Panc1 (cell line): ENCODE results near the gene ATG16L2.
A peak's percentile ranks its signal among the peaks of the same experiment; 100 is the strongest.

Source experiments
- POLR2AphosphoS5 ChIP-seq: IDR thresholded peaks from 2 replicates; pipeline ENCODE4 v1.6.1; 2012; ENCODE audit warnings: mild to moderate bottlenecking, low read depth, low read length, moderate library complexity
- SIN3A ChIP-seq: IDR thresholded peaks from 2 replicates; pipeline ENCODE4 v1.6.1; 2012; ENCODE audit warnings: low read depth, mild to moderate bottlenecking, low read length, moderate library complexity, borderline replicate concordance; ENCODE audit not compliant: insufficient read depth
- TCF7L2 ChIP-seq: IDR thresholded peaks from 2 replicates; pipeline ENCODE4 v1.6.1; 2011; ENCODE audit warnings: mild to moderate bottlenecking, low read depth, low read length, inconsistent platforms
- TF ChIP-seq, protein P1 (sequence below): fragments of 450-650 bp; IDR thresholded peaks from 2 replicates; pipeline ENCODE4 v1.5.1; 2017; ENCODE audit warnings: mild to moderate bottlenecking
- TF ChIP-seq, protein P2 (sequence below), 2 experiments: IDR thresholded peaks; 2 replicates each; pipeline ENCODE4 v1.6.1; 2011 to 2012; ENCODE audit warnings: low read depth in 2 of 2, control low read depth in 1 of 2, low read length in 1 of 2, mild to moderate bottlenecking in 1 of 2, moderate library complexity in 1 of 2; ENCODE audit not compliant: insufficient read depth in 1 of 2

DNA sequence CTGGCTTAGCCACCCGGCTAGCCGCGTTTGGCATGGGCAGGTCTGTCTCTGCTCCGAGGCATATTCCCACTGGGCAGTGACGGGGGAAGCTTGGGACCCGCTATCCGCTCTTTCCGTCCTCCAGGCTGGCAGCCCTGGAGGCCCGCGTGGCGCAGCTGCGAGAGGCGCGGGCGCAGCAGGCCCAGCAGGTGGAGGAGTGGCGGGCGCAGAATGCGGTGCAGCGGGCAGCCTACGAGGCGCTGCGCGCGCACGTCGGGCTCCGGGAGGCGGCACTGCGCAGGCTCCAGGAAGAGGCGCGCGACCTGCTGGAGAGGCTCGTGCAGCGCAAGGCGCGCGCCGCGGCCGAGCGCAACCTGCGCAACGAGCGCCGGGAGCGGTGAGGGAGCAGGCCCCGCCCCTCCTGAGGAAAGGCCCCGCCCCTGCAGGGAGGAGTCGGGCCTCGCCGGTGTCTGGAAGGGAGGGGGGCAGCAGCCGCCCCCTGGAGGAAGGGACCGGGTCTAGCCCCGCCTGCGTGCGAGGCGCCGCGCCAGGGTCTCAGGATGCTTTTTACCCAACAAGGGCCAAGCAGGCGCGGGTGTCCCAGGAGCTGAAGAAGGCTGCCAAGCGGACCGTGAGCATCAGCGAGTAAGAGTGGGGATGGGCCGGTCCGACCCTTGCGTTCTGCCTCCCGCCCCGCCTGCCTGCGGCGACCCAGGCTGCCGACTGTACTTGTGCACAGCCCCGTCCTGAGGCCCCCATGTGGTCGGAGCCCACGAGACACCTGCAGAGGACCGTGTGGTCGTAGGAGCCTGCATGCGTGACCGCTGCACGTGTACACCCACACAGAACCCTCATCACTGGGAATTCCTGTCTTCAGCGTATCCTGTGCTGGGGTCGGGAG lies 7.9 kb downstream of the ATG16L2 start:
- TF ChIP-seq, protein P1, sequence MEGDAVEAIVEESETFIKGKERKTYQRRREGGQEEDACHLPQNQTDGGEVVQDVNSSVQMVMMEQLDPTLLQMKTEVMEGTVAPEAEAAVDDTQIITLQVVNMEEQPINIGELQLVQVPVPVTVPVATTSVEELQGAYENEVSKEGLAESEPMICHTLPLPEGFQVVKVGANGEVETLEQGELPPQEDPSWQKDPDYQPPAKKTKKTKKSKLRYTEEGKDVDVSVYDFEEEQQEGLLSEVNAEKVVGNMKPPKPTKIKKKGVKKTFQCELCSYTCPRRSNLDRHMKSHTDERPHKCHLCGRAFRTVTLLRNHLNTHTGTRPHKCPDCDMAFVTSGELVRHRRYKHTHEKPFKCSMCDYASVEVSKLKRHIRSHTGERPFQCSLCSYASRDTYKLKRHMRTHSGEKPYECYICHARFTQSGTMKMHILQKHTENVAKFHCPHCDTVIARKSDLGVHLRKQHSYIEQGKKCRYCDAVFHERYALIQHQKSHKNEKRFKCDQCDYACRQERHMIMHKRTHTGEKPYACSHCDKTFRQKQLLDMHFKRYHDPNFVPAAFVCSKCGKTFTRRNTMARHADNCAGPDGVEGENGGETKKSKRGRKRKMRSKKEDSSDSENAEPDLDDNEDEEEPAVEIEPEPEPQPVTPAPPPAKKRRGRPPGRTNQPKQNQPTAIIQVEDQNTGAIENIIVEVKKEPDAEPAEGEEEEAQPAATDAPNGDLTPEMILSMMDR: no peak; the same call in 1 of the 2 replicates
- TF ChIP-seq TCF7L2 (no peak), POLR2AphosphoS5 (peak; percentile 83), SIN3A (0 out of 2 replicates have a peak, but pooled peaks have one; percentile 33)
- TF ChIP-seq, protein P2, sequence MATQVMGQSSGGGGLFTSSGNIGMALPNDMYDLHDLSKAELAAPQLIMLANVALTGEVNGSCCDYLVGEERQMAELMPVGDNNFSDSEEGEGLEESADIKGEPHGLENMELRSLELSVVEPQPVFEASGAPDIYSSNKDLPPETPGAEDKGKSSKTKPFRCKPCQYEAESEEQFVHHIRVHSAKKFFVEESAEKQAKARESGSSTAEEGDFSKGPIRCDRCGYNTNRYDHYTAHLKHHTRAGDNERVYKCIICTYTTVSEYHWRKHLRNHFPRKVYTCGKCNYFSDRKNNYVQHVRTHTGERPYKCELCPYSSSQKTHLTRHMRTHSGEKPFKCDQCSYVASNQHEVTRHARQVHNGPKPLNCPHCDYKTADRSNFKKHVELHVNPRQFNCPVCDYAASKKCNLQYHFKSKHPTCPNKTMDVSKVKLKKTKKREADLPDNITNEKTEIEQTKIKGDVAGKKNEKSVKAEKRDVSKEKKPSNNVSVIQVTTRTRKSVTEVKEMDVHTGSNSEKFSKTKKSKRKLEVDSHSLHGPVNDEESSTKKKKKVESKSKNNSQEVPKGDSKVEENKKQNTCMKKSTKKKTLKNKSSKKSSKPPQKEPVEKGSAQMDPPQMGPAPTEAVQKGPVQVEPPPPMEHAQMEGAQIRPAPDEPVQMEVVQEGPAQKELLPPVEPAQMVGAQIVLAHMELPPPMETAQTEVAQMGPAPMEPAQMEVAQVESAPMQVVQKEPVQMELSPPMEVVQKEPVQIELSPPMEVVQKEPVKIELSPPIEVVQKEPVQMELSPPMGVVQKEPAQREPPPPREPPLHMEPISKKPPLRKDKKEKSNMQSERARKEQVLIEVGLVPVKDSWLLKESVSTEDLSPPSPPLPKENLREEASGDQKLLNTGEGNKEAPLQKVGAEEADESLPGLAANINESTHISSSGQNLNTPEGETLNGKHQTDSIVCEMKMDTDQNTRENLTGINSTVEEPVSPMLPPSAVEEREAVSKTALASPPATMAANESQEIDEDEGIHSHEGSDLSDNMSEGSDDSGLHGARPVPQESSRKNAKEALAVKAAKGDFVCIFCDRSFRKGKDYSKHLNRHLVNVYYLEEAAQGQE (IDR thresholded peaks at IDR 0.05; ENCODE audit: insufficient read depth in 1 of 2, low read depth in 2 of 2, low read length in 1 of 2): 0 out of 4 replicates have a peak, but pooled peaks of 1 of the 2 experiments have one; percentile 46
